Breast epithelium (tissue), 3 donors: ENCODE data around the gene ANKZF1.

ENCODE experiments used
- POLR2A ChIP-seq: fragments of 450-650 bp; IDR thresholded peaks from one replicate; pipeline ENCODE4 v1.6.1; 2016; ENCODE audit warnings: antibody characterized with exemption, mild to moderate bottlenecking, moderate library complexity
- TF ChIP-seq, protein P1 (sequence below), 3 donors: fragments of 450-650 bp; IDR thresholded peaks; one replicate each; pipeline ENCODE4 v1.5.1; 2016 to 2017; ENCODE audit warnings: antibody characterized with exemption in 3 of 3, mild to moderate bottlenecking in 3 of 3, moderate library complexity in 3 of 3

- TF ChIP-seq, protein P1, sequence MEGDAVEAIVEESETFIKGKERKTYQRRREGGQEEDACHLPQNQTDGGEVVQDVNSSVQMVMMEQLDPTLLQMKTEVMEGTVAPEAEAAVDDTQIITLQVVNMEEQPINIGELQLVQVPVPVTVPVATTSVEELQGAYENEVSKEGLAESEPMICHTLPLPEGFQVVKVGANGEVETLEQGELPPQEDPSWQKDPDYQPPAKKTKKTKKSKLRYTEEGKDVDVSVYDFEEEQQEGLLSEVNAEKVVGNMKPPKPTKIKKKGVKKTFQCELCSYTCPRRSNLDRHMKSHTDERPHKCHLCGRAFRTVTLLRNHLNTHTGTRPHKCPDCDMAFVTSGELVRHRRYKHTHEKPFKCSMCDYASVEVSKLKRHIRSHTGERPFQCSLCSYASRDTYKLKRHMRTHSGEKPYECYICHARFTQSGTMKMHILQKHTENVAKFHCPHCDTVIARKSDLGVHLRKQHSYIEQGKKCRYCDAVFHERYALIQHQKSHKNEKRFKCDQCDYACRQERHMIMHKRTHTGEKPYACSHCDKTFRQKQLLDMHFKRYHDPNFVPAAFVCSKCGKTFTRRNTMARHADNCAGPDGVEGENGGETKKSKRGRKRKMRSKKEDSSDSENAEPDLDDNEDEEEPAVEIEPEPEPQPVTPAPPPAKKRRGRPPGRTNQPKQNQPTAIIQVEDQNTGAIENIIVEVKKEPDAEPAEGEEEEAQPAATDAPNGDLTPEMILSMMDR (IDR thresholded peaks at IDR 0.05) = no peak
- no peak for TF ChIP-seq POLR2A
These were observed 49.1 kb downstream of the ANKZF1 start for GRCh38 chr2:219278655-219279150.
